WTC11 (cell line): ENCODE results near the gene STAB2.

ENCODE experiments used
- FOXK1 ChIP-seq: sonication (generic); formaldehyde crosslinking; IDR thresholded peaks from 2 replicates; pipeline ENCODE4 v1.8.0; 2022; ENCODE audit warnings: mild to moderate bottlenecking, moderate library complexity, missing genetic modification reagents
- JUN ChIP-seq: sonication (generic); formaldehyde crosslinking; IDR thresholded peaks from 2 replicates; pipeline ENCODE4 v1.8.0; 2023; ENCODE audit warnings: mild to moderate bottlenecking, missing genetic modification reagents
- NFYB ChIP-seq: sonication (generic); formaldehyde crosslinking; conservative IDR thresholded peaks from 2 replicates; pipeline ENCODE4 v1.8.0; 2022; ENCODE audit warnings: low read depth, missing genetic modification reagents
- STAT6 ChIP-seq: sonication (generic); formaldehyde crosslinking; conservative IDR thresholded peaks from 2 replicates; pipeline ENCODE4 v1.8.1; 2023; ENCODE audit warnings: mild to moderate bottlenecking, low read depth, missing genetic modification reagents, moderate library complexity
- TF ChIP-seq, protein P1 (sequence below): sonication (generic); formaldehyde crosslinking; IDR thresholded peaks from 2 replicates; pipeline ENCODE4 v1.8.1; 2023; ENCODE audit warnings: mild to moderate bottlenecking, missing genetic modification reagents, moderate library complexity
- TF ChIP-seq, protein P2 (sequence below): fragments of 200-600 bp; IDR thresholded peaks from 2 replicates; pipeline ENCODE4 v1.8.0; 2022; ENCODE audit warnings: antibody characterized with exemption
- TF ChIP-seq, protein P3 (sequence below): sonication (generic); formaldehyde crosslinking; IDR thresholded peaks from 2 replicates; pipeline ENCODE4 v1.8.0; 2022; ENCODE audit warnings: mild to moderate bottlenecking, missing genetic modification reagents

GRCh38 chr12:103794309-103795213, 207.5 kb downstream of the STAB2 start:
- TF ChIP-seq, protein P1, sequence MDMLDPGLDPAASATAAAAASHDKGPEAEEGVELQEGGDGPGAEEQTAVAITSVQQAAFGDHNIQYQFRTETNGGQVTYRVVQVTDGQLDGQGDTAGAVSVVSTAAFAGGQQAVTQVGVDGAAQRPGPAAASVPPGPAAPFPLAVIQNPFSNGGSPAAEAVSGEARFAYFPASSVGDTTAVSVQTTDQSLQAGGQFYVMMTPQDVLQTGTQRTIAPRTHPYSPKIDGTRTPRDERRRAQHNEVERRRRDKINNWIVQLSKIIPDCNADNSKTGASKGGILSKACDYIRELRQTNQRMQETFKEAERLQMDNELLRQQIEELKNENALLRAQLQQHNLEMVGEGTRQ (CRISPR knock-in tag) = no peak
- TF ChIP-seq, protein P2, sequence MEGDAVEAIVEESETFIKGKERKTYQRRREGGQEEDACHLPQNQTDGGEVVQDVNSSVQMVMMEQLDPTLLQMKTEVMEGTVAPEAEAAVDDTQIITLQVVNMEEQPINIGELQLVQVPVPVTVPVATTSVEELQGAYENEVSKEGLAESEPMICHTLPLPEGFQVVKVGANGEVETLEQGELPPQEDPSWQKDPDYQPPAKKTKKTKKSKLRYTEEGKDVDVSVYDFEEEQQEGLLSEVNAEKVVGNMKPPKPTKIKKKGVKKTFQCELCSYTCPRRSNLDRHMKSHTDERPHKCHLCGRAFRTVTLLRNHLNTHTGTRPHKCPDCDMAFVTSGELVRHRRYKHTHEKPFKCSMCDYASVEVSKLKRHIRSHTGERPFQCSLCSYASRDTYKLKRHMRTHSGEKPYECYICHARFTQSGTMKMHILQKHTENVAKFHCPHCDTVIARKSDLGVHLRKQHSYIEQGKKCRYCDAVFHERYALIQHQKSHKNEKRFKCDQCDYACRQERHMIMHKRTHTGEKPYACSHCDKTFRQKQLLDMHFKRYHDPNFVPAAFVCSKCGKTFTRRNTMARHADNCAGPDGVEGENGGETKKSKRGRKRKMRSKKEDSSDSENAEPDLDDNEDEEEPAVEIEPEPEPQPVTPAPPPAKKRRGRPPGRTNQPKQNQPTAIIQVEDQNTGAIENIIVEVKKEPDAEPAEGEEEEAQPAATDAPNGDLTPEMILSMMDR = no peak
- TF ChIP-seq, protein P3, sequence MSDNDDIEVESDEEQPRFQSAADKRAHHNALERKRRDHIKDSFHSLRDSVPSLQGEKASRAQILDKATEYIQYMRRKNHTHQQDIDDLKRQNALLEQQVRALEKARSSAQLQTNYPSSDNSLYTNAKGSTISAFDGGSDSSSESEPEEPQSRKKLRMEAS (CRISPR knock-in tag) = no peak
- TF ChIP-seq NFYB (no peak), STAT6 (CRISPR knock-in tag) (no peak), FOXK1 (CRISPR knock-in tag) (no peak), JUN (no peak)
